ACC112 (cell line): ENCODE results near the gene TMEM151B.
"Not testable (repeated sequence)": the region's sequence is repeated elsewhere in the genome, so short reads cannot be mapped to it uniquely, and the experiment has no call there.

Source experiments
- H2AFZ ChIP-seq: fragments of 200-600 bp; sonication (generic); one replicate; pipeline ENCODE4 v1.6.0; 2017; ENCODE audit warnings: antibody characterized with exemption, low read length; ENCODE audit not compliant: unreplicated experiment
- H3K27ac ChIP-seq: fragments of 200-600 bp; sonication (generic); 2 replicates; pipeline ENCODE4 v1.5.1; 2014; ENCODE audit warnings: low read depth, mild to moderate bottlenecking, antibody characterized with exemption, low read length, moderate library complexity
- H3K27me3 ChIP-seq: fragments of 200-600 bp; sonication (generic); 2 replicates; pipeline ENCODE4 v1.6.1; 2014; ENCODE audit warnings: mild to moderate bottlenecking, antibody characterized with exemption, low read length, moderate library complexity, mixed read lengths; ENCODE audit not compliant: insufficient read depth
- H3K36me3 ChIP-seq: fragments of 200-600 bp; sonication (generic); 2 replicates; pipeline ENCODE4 v1.6.1; 2016; ENCODE audit warnings: mild to moderate bottlenecking, antibody characterized with exemption, low read length, moderate library complexity, mixed read lengths; ENCODE audit not compliant: insufficient read depth
- H3K4me1 ChIP-seq: fragments of 200-600 bp; sonication (generic); one replicate; pipeline ENCODE4 v1.6.1; 2016; ENCODE audit warnings: low read length, mixed read lengths; ENCODE audit not compliant: insufficient read depth, unreplicated experiment, control insufficient read depth
- H3K4me3 ChIP-seq: fragments of 200-600 bp; sonication (generic); 2 replicates; pipeline ENCODE4 v1.5.1; 2014; ENCODE audit warnings: mild to moderate bottlenecking, low read depth, low read length
- H3K79me2 ChIP-seq: fragments of 200-600 bp; sonication (generic); one replicate; pipeline ENCODE4 v1.6.0; 2016; ENCODE audit warnings: low read length; ENCODE audit not compliant: control insufficient read depth, unreplicated experiment, insufficient read depth

TMEM151B gene

DNA sequence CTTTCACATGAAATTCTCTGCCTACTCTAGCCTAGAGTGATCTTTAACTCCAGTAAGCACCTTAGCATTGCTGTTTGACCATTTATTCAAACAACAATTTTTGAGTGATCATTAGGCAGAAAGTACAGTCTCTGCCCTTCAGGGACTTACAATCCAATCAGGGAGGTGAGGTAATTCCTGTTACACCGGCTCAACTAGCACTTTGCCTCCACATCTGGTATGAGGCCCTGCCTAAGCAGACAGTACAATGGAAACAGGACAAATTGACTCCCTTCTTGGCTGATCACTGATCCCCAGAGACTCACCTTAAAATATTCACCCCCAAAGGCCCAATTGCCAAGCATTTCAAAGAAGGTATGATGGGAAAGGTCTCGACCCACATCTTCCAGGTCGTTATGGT lies 41.5 kb downstream of the TMEM151B start:
- H3K27me3 ChIP-seq = peaks cover 15% of the 10 kb centered on the region
- peaks cover 8% of the 10 kb centered on the region for H3K4me1 ChIP-seq
- H3K4me3 ChIP-seq = peak overlapping the region; percentile 86
- H3K79me2 ChIP-seq = peaks cover 11% of the 10 kb centered on the region
- H3K36me3 ChIP-seq = peaks cover 19% of the 10 kb centered on the region; the same call in 1 of the 2 replicates
- no peak overlapping the region for H2AFZ ChIP-seq
- no peak overlapping the region for H3K27ac ChIP-seq

DNA sequence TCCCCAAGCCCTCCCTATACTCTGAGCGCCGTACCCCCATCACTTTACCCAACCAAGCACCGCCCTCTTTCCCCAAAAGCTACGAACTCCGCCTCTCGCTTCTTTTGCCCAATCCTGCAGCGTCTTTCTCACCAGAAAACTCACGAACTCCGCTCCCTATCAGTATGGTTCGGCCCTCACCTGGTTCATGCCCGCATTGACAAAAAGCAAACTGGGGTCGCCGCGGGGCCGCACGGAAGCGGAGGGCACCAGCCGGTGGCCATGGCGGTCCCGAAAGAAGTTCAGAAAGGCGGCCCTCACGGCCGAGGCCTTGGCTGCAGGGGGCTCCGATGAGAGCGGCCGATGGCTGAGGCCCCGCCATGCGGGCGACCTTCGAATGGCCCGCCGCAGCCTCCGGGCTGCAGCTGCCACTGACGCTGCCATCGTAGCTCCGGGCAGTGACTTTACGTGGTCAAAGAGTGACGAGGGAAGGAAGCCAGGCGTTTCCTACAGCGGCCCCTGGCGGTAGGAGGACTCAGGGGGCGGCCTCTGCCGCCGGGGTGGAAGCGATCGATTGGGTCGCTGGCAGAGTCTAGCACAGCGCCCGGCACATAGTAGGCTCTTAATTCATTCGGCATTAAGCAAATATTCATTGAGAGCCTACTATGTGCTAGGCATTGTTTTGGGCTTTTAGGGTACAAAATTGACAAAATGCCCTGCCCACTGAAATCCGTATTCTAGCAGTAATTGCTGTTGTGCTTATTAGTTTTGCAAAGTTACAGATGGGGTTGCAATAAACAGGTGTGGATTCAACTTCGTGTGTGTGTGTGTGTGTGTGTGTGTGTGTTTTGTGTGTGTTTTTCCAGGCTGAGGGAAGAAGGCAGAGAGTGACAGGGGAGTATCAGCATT lies 42.9 kb downstream of the TMEM151B start, which contains the start of gene AARS2:
Gene AARS2, minus strand, starts transcription at position 447 of the 888 bp plus-strand sequence. Its CDS starts 24 bp downstream, at position 423.
- H2AFZ ChIP-seq = peak within 1 kb of the TSS; percentile 79
- H3K4me1 ChIP-seq = peaks cover 8% of the 10 kb centered on the region
- H3K79me2 ChIP-seq = peaks cover 11% of the 10 kb centered on the region
- H3K4me3 ChIP-seq = peak within 1 kb of the TSS; percentile 86
- H3K36me3 ChIP-seq = peaks cover 19% of the 10 kb centered on the region; the same call in 1 of the 2 replicates
- peaks cover 22% of the 10 kb centered on the region for H3K27me3 ChIP-seq
- no peak within 1 kb of the TSS for H3K27ac ChIP-seq

DNA sequence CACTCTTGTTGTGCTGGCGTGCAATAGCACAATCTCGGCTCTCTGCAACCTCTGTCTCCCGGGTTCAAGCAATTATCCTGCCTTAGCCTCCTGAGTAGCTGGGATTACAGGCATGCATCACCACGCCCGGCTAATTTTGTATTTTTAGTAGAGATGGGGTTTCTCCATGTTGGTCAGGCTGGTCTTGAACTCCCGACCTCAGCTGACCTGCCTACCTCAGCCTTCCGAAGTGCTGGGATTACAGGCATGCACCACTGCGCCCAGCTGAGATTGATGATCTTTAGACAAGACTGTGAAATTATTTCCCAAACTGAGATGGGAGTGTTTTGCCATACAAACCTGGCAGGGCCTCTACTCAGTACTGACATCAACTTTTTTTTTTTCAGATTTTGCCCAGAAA lies 44.4 kb downstream of the TMEM151B start:
- not testable (repeated sequence) for H2AFZ ChIP-seq, H3K4me3 ChIP-seq, H3K4me1 ChIP-seq, H3K27ac ChIP-seq
- Histone ChIP-seq H3K27me3 (peaks cover 37% of the 10 kb centered on the region), H3K36me3 (peaks cover 17% of the 10 kb centered on the region; the same call in 1 of the 2 replicates), H3K79me2 (peaks cover 11% of the 10 kb centered on the region)

DNA sequence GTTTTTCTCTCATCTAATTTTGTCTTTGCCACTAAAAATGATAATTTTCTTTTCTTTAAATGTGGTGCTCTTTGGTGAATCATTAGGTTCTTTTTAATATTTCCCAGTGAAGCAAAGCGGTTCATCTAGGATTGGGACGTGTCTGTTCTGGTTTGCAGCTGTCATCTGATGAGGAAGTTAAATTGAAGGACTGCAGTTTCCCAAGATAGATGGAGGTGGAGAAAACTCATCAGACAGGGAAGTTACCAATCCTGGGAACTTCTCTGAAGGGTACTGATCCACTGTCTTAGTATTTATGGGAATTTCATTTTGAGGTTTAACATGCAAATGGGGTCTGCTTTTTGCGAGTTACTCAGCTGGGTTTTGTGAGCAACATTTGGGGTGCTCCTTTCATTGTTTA lies 45.3 kb downstream of the TMEM151B start:
- peaks cover 8% of the 10 kb centered on the region for H3K4me1 ChIP-seq
- peaks cover 11% of the 10 kb centered on the region for H3K79me2 ChIP-seq
- H3K4me3 ChIP-seq = no peak overlapping the region
- no peak overlapping the region for H3K27ac ChIP-seq
- H3K27me3 ChIP-seq = peaks cover 46% of the 10 kb centered on the region
- H3K36me3 ChIP-seq = peaks cover 11% of the 10 kb centered on the region; the same call in 1 of the 2 replicates
- no peak overlapping the region for H2AFZ ChIP-seq

DNA sequence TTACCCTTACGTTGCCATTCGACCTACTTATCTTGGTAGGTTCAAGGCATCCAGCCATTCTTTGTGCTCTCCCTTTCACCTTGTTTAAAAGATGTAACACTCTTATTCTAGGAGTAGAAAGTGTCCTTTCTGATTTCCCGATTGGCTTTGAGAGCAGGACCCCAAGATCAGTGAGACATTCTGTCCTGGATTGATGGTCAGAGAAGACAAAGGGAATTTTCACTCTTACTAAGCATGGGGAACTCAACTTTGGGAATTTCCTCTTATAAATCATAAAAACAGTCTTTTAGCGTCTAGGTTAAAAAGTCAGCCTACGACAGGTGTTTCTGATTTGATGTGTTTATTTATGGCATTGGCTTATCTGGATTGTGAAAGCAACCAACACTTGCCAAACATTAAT lies 45.7 kb downstream of the TMEM151B start:
- Histone ChIP-seq H3K79me2 (peaks cover 11% of the 10 kb centered on the region), H3K36me3 (peaks cover 7% of the 10 kb centered on the region; the same call in 1 of the 2 replicates), H3K27me3 (peaks cover 50% of the 10 kb centered on the region), H3K4me3 (no peak overlapping the region), H2AFZ (no peak overlapping the region), H3K27ac (no peak overlapping the region), H3K4me1 (peaks cover 8% of the 10 kb centered on the region)

DNA sequence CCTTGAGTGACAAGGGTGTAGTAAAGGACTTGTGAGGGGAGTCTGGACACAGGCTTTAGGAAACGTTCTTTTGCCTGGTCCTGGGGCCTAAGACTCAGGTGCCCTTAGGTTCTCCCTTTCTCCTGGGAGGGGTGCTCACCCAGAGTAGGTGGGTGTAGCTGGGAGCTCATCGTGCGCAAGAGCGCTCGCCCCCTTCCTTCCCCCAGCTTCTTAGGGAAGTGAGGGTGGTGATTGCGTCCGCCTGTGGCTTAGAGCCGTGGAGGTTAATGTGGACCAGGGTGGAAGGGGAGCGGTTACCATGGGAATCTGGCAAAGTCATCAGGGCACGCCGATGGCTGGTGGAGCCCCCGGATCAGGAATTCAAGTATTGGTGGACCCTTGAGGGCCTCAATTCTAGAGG lies 46.2 kb downstream of the TMEM151B start:
- Histone ChIP-seq H3K36me3 (peaks cover 2% of the 10 kb centered on the region; the same call in 1 of the 2 replicates), H3K79me2 (peaks cover 11% of the 10 kb centered on the region), H3K27me3 (peaks cover 55% of the 10 kb centered on the region), H2AFZ (no peak overlapping the region), H3K4me3 (no peak overlapping the region), H3K4me1 (peaks cover 8% of the 10 kb centered on the region), H3K27ac (no peak overlapping the region)

DNA sequence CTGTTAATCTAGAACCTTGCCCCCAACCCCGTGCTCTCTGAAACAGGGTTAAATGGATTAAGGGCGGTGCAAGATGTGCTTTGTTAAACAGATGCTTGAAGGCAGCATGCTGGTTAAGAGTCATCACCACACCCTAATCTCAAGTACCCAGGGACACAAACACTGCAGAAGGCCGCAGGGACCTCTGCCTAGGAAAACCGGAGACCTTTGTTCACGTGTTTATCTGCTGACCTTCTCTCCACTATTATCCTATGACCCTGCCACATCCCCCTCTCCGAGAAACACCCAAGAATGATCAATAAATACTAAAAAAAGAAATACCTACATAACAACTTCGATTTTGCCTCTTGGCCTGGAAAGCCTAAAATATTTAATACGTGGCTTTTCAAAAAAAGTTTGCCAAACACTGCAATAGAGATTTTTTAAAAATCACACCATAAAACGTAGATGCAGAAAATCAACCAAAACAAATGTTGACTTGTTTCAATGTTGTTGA lies 46.9 kb downstream of the TMEM151B start:
- peaks cover 57% of the 10 kb centered on the region for H3K27me3 ChIP-seq
- not testable (repeated sequence) for H3K36me3 ChIP-seq, H3K79me2 ChIP-seq, H3K4me1 ChIP-seq, H3K27ac ChIP-seq, H3K4me3 ChIP-seq, H2AFZ ChIP-seq

DNA sequence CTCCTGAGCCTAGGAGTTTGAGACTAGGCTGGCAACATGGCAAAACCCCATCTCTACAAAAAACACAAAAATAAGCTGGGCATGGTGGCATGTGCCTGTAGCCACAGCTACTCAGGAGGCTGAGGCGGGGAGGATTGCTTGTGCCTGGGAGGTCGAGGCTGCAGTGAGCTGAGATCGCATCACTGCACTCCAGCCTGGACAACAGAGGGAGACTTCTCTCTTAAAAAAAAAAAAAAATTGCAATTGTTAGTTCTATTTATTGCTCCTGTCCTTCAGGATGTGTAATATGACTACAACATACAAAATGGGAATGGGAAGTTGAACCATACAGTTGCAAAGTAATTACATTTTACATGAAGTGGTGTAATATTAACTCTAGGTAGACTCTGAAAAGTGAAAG lies 51.0 kb downstream of the TMEM151B start:
- Histone ChIP-seq H3K27ac (no peak overlapping the region), H3K4me3 (no peak overlapping the region), H3K27me3 (peaks cover 64% of the 10 kb centered on the region)

DNA sequence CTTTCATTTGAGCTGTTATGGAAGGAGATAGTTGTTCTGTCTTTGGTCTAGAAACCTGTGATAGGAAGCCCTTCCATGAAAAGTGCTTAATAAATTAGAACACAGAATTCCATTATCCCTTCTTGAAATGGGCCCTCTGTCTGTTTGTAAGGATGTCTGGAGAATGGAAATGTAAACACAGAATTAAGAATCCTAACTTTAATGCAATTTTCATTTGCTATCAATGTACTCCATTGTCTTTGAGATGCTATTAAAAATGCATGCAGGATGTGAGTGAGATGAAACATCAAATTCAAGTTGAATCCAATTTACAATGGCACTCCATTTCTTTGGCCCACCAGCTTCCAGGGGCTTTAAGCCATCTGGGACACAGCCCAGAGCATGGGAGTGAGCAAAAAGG lies 56.8 kb downstream of the TMEM151B start:
- H3K4me1 ChIP-seq = no peaks in the 10 kb centered on the region
- peaks cover 56% of the 10 kb centered on the region for H3K27me3 ChIP-seq
- H3K79me2 ChIP-seq = no peaks in the 10 kb centered on the region
- H3K36me3 ChIP-seq = no peaks in the 10 kb centered on the region
- no peak overlapping the region for H3K27ac ChIP-seq
- no peak overlapping the region for H2AFZ ChIP-seq
- H3K4me3 ChIP-seq = no peak overlapping the region

More for the DNA sequence above, 51.0 kb downstream of the TMEM151B start:
- Histone ChIP-seq H3K36me3 (no peaks in the 10 kb centered on the region), H3K4me1 (no peaks in the 10 kb centered on the region), H2AFZ (no peak overlapping the region), H3K79me2 (no peaks in the 10 kb centered on the region)

DNA sequence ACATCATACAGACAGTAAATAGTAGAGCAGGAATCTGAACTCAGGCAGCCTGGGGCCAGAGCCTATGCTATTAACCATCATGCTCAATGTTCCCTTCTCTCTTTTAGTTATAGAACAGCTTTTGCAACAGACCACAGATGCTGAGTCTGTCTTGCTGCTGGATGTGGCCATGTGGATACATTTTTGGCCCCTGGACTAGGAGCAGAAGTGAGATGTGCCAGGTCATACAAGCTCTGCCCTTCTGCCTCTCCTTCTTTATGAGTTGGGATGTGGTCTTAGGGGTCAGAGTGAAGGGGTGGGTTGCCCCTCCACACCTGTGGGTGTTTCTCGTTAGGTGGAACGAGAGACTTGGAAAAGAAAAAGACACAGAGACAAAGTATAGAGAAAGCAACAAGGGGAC lies 57.5 kb downstream of the TMEM151B start:
- Histone ChIP-seq H3K4me3 (no peak overlapping the region), H3K4me1 (no peaks in the 10 kb centered on the region), H2AFZ (no peak overlapping the region)

DNA sequence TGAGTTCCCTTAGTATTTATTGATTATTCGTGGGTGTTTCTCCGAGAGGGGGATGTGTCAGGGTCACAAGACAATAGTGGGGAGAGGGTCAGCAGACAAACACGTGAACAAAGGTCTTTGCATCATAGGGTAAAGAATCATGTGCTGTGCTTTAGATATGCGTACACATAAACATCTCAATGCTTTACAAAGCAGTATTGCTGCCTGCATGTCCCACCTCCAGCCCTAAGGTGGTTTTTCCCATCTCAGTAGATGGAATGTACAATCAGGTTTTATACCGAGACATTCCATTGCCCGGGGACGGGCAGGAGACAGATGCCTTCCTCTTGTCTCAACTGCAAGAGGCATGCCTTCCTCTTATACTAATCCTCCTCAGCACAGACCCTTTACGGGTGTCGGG lies 58.0 kb downstream of the TMEM151B start:
- H3K79me2 ChIP-seq, H3K27ac ChIP-seq, H3K36me3 ChIP-seq, H2AFZ ChIP-seq, H3K4me3 ChIP-seq, H3K4me1 ChIP-seq: not testable (repeated sequence)
- peaks cover 48% of the 10 kb centered on the region for H3K27me3 ChIP-seq

More for the DNA sequence above, 57.5 kb downstream of the TMEM151B start:
- H3K79me2 ChIP-seq = no peaks in the 10 kb centered on the region
- no peak overlapping the region for H3K27ac ChIP-seq
- H3K27me3 ChIP-seq = peaks cover 52% of the 10 kb centered on the region
- H3K36me3 ChIP-seq = no peaks in the 10 kb centered on the region
